ENCODE data around the gene STK31.
A peak's percentile ranks its signal among the peaks of the same experiment; 100 is the strongest.
"Not testable (repeated sequence)": the region's sequence is repeated elsewhere in the genome, so short reads cannot be mapped to it uniquely, and the experiment has no call there.

Gene STK31

GRCh38 chr7:23710000-23710399 is at the start of gene STK31:
STK31 (plus strand) TSS chr7:23710219; CDS start chr7:23710286, 67 bp downstream.
- Histone ChIP-seq H3K27ac (no peak within 1 kb of the TSS), H3K4me3 (no peak within 1 kb of the TSS)

- no peak overlapping the region for H3K4me3 ChIP-seq
These were observed 48.6 kb upstream of the STK31 start for GRCh38 chr7:23661385-23661784.

GRCh38 chr7:23662124-23662983 is 47.7 kb upstream of the STK31 start:
- no peak overlapping the region for H3K27ac ChIP-seq
- no peak overlapping the region for H3K4me3 ChIP-seq

More at GRCh38 chr7:23661385-23661784, 48.6 kb upstream of the STK31 start:
- H3K27ac ChIP-seq, result no peak overlapping the region

- Histone ChIP-seq H3K27ac (no peak overlapping the region), H3K4me3 (no peak overlapping the region)
These were observed 47.1 kb upstream of the STK31 start for GRCh38 chr7:23662984-23663313.

- H3K27ac ChIP-seq, result no peak overlapping the region
- no peak overlapping the region for H3K4me3 ChIP-seq
These were observed 45.9 kb upstream of the STK31 start for GRCh38 chr7:23664122-23664521.

GRCh38 chr7:23672033-23672432 is 38.0 kb upstream of the STK31 start:
- H3K4me3 ChIP-seq, result no peak overlapping the region
- no peak overlapping the region for H3K27ac ChIP-seq

GRCh38 chr7:23679898-23680413 is 30.1 kb upstream of the STK31 start, which contains the start of gene FAM221A:
FAM221A (plus strand) TSS chr7:23680199; CDS start chr7:23680219, 20 bp downstream.
- Histone ChIP-seq H3K4me3 (peak within 1 kb of the TSS; percentile 57 to 90 (median 69)), H3K27ac (peak within 1 kb of the TSS in 18 of 21 experiments; percentile 3 to 86 (median 62))

- H3K27ac ChIP-seq, result peak overlapping the region in 18 of 21 experiments; percentile 3 to 86 (median 62)
These were observed 29.3 kb upstream of the STK31 start for GRCh38 chr7:23680414-23681405.

GRCh38 chr7:23684041-23684440 is 26.0 kb upstream of the STK31 start:
- H3K4me3 ChIP-seq, H3K27ac ChIP-seq: not testable (repeated sequence)

More at GRCh38 chr7:23680414-23681405, 29.3 kb upstream of the STK31 start:
- H3K4me3 ChIP-seq, result peak overlapping the region; percentile 57 to 90 (median 69)

- Histone ChIP-seq H3K27ac (peak overlapping the region in 4 of 21 experiments; percentile 14 to 47 (median 18)), H3K4me3 (no peak overlapping the region)
These were observed 24.3 kb upstream of the STK31 start for GRCh38 chr7:23685731-23686130.

- Histone ChIP-seq H3K4me3 (no peak overlapping the region), H3K27ac (no peak overlapping the region)
These were observed 23.0 kb upstream of the STK31 start for GRCh38 chr7:23687011-23687410.

GRCh38 chr7:23689165-23689564 is 20.9 kb upstream of the STK31 start:
- H3K4me3 ChIP-seq, result no peak overlapping the region

GRCh38 chr7:23691320-23691719 is 18.7 kb upstream of the STK31 start:
- Histone ChIP-seq H3K4me3 (no peak overlapping the region), H3K27ac (no peak overlapping the region)

More at GRCh38 chr7:23689165-23689564, 20.9 kb upstream of the STK31 start:
- no peak overlapping the region for H3K27ac ChIP-seq

GRCh38 chr7:23693224-23693623 is 16.8 kb upstream of the STK31 start:
- H3K27ac ChIP-seq, result no peak overlapping the region
- no peak overlapping the region for H3K4me3 ChIP-seq

- Histone ChIP-seq H3K4me3 (no peak overlapping the region), H3K27ac (no peak overlapping the region)
These were observed 13.0 kb upstream of the STK31 start for GRCh38 chr7:23696916-23697441.

- Histone ChIP-seq H3K4me3 (no peak overlapping the region), H3K27ac (no peak overlapping the region)
These were observed 11.2 kb upstream of the STK31 start for GRCh38 chr7:23698822-23699221.

GRCh38 chr7:23700046-23700445 is 10.0 kb upstream of the STK31 start:
- Histone ChIP-seq H3K27ac (no peak overlapping the region), H3K4me3 (no peak overlapping the region)

GRCh38 chr7:23709081-23709750 is 803 bp upstream of the STK31 start:
- H3K4me3 ChIP-seq, result no peak overlapping the region
- H3K27ac ChIP-seq, result no peak overlapping the region
